GM12878 (cell line): Measurements from ENCODE around the gene BMAL1. TPM values are rescaled to one million over a fixed set of nuclear protein-coding genes. Genes with fewer than 3 reads are reported as not detected.

Experiments used
- ATAC-seq: fragments of 200-7000 bp; cut with Tn5 transposase; 3 replicates; pipeline ENCODE4 v1.9.1; 2020; ENCODE audit warnings: mild to moderate bottlenecking, moderate library complexity
- BruUV-seq: library from RNA; stranded (reverse); fragments of 400-500 nt; replicated peaks from 2 replicates; lab custom pipeline; 2021; lab: Mats Ljungman, UMichigan
- CTCF ChIA-PET: fragments of 300-600 bp; sonication (Branson Sonifier 250); formaldehyde crosslinking; extraction: SDS; loops from one replicate; lab custom pipeline; 2021; ENCODE audit warnings: inconsistent platforms; lab: Yijun Ruan, JAX
- POLR2A ChIA-PET: fragments of 350-600 bp; formaldehyde crosslinking; extraction: SDS; loops from one replicate; lab custom pipeline; 2021; ENCODE audit warnings: inconsistent platforms; lab: Charles Lee
- RAD21 ChIA-PET: fragments of 300-600 bp; sonication (Branson Sonifier 250); formaldehyde crosslinking; loops from one replicate; lab custom pipeline; 2023; ENCODE audit warnings: antibody characterized with exemption; ENCODE audit not compliant: unreplicated experiment; lab: Charles Lee
- SMC1A ChIA-PET: fragments of 300-600 bp; sonication (Branson Sonifier 250); formaldehyde crosslinking; loops from one replicate; lab custom pipeline; 2023; ENCODE audit not compliant: unreplicated experiment, uncharacterized antibody; lab: Charles Lee
- DNase-seq: peaks from one replicate; pipeline ENCODE4 v3.0.0-alpha.2; 2011; ENCODE audit warnings: low read depth, low spot score
- FAIRE-seq: peaks from 3 replicates; lab custom pipeline; 2011; peaks lifted over from hg19 to GRCh38; lab: Jason Lieb, UNC
- H2AFZ ChIP-seq: 2 replicates; pipeline ENCODE4 v1.6.0; 2011; ENCODE audit warnings: low read depth, low read length, control low read depth; ENCODE audit not compliant: control insufficient read depth
- H3K27ac ChIP-seq: 2 replicates; pipeline ENCODE4 v1.5.1; 2011; ENCODE audit warnings: control low read depth; ENCODE audit not compliant: control insufficient read depth, insufficient read depth
- H3K27me3 ChIP-seq, 2 experiments: replicated peaks in 1 of 2; 2 replicates each; pipeline versions ENCODE4 v1.6.0 to v1.6.1; 2011; ENCODE audit warnings: low read length in 1 of 2; ENCODE audit not compliant: control insufficient read depth in 2 of 2, insufficient read depth in 2 of 2
- H3K36me3 ChIP-seq, 2 experiments: 2 replicates each; pipeline ENCODE4 v1.5.1; 2011; ENCODE audit warnings: low read length in 1 of 2; ENCODE audit not compliant: control insufficient read depth in 2 of 2, insufficient read depth in 2 of 2
- H3K4me1 ChIP-seq: 2 replicates; pipeline ENCODE4 v1.6.1; 2011; ENCODE audit warnings: mild to moderate bottlenecking, low read length, moderate library complexity, mixed read lengths; ENCODE audit not compliant: control insufficient read depth, insufficient read depth
- H3K4me2 ChIP-seq: 2 replicates; pipeline ENCODE4 v1.6.0; 2011; ENCODE audit warnings: control low read depth; ENCODE audit not compliant: control insufficient read depth, insufficient read depth
- H3K4me3 ChIP-seq: fragments of 200-600 bp; sonication (generic); 2 replicates; pipeline ENCODE4 v1.5.1; 2016
- H3K79me2 ChIP-seq: 2 replicates; pipeline ENCODE4 v1.6.0; 2011; ENCODE audit warnings: low read length; ENCODE audit not compliant: control insufficient read depth, insufficient read depth
- H3K9ac ChIP-seq: 2 replicates; pipeline ENCODE4 v1.8.0; 2011; ENCODE audit warnings: low read length, control low read depth, mixed read lengths; ENCODE audit not compliant: control insufficient read depth, insufficient read depth
- H3K9me3 ChIP-seq: replicated peaks from 3 replicates; pipeline ENCODE4 v1.5.1; 2011; ENCODE audit warnings: mild to moderate bottlenecking, low read length; ENCODE audit not compliant: control insufficient read depth, insufficient read depth
- H4K20me1 ChIP-seq: 2 replicates; pipeline ENCODE4 v1.6.0; 2011; ENCODE audit not compliant: control insufficient read depth, insufficient read depth
- ATF7 ChIP-seq: fragments of 450-650 bp; IDR thresholded peaks from 2 replicates; pipeline ENCODE4 v1.6.1; 2016; ENCODE audit warnings: low read depth, mild to moderate bottlenecking
- BHLHE40 ChIP-seq, 2 experiments: fragments of 450-650 bp in 1 of 2; IDR thresholded peaks; 2 replicates each; pipeline ENCODE4 v1.6.1; 2011 to 2017; ENCODE audit warnings: low read depth in 2 of 2, borderline replicate concordance in 1 of 2, improper control_type of control experiment in 1 of 2, low read length in 1 of 2, mild to moderate bottlenecking in 1 of 2
- BRCA1 ChIP-seq: IDR thresholded peaks from 2 replicates; pipeline ENCODE4 v1.6.1; 2011; ENCODE audit warnings: low read depth, low read length, improper control_type of control experiment
- MEF2A ChIP-seq: IDR thresholded peaks from 2 replicates; pipeline ENCODE4 v1.6.1; 2011; ENCODE audit warnings: low read depth, mild to moderate bottlenecking, low read length, moderate library complexity; ENCODE audit not compliant: insufficient read depth
- NFYA ChIP-seq: IDR thresholded peaks from 2 replicates; pipeline ENCODE4 v1.6.1; 2011; ENCODE audit warnings: low read depth, mild to moderate bottlenecking, low read length, improper control_type of control experiment, borderline replicate concordance
- POLR2AphosphoS5 ChIP-seq: IDR thresholded peaks from 2 replicates; pipeline ENCODE4 v1.6.1; 2011; ENCODE audit warnings: mild to moderate bottlenecking, low read length, inconsistent platforms
- PRDM15 ChIP-seq: fragments of 450-650 bp; formaldehyde crosslinking; IDR thresholded peaks from 2 replicates; pipeline ENCODE4 v1.4.0; 2020; ENCODE audit warnings: mild to moderate bottlenecking, moderate library complexity
- SUPT20H ChIP-seq: IDR thresholded peaks from 2 replicates; pipeline ENCODE4 v1.6.1; 2011; ENCODE audit warnings: low read depth, mild to moderate bottlenecking, low read length, moderate library complexity, borderline replicate concordance; ENCODE audit not compliant: control insufficient read depth
- TAF1 ChIP-seq: IDR thresholded peaks from 2 replicates; pipeline ENCODE4 v1.6.1; 2011; ENCODE audit warnings: mild to moderate bottlenecking, low read depth, low read length, borderline replicate concordance
- ZNF24 ChIP-seq: fragments of 450-650 bp; IDR thresholded peaks from 2 replicates; pipeline ENCODE4 v1.6.1; 2017; ENCODE audit warnings: antibody characterized with exemption, mild to moderate bottlenecking
- WGBS: methylation state at CpG from one replicate; pipeline ENCODE4 v1.1.6; 2016; ENCODE audit warnings: low lambda C conversion rate; ENCODE audit not compliant: insufficient replicate concordance, insufficient coverage; ENCODE audit errors: missing lambda C conversion rate; 5-methylcytosine and 5-hydroxymethylcytosine counted together
- in situ Hi-C: fragments of 300-500 bp; cut with MboI; formaldehyde crosslinking; loops from 9 replicates; pipeline ENCODE4 v1.14.3; 2018; ENCODE audit warnings: mixed read lengths
- intact Hi-C: fragments of 100-400 bp; cut with micrococcal nuclease; formaldehyde crosslinking; loops from one replicate; pipeline ENCODE4 v1.14.2; 2022; ENCODE audit not compliant: unreplicated experiment
- polyA plus RNA-seq, 11 experiments: library from polyadenylated mRNA; depleted of rRNA in 4 of 11; unstranded in 6 of 11; stranded (reverse) in 5 of 11; fragments of >200 nt; fragmentation: Nextera tagmentation in 4 of 11; fragmentation: Illumina TruSeq in 1 of 11; extraction: Ambion mirVana in 4 of 11; extraction: Trizol in 1 of 11; gene quantifications; 1 replicate in 1 of 11; 2 replicates in 10 of 11; pipeline versions ENCODE4 v1.2.1 to v1.2.3, GENCODE V29; 2011 to 2016; ENCODE audit warnings: inconsistent platforms in 2 of 11, missing spikeins in 2 of 11, low read depth in 1 of 11
- total RNA-seq, 4 experiments: library from RNA; depleted of rRNA in 3 of 4; stranded (reverse); fragments of >200 nt in 3 of 4; fragmentation: Illumina TruSeq in 1 of 4; extraction: Trizol in 1 of 4; gene quantifications; 2 replicates each; pipeline versions ENCODE4 v1.2.1 to v1.2.3, GENCODE V29; 2013 to 2021

Gene BMAL1
- total and polyA plus RNA-seq, 10 of the 15 experiments (the other 5 are each of a cell fraction or from before 2014, with no cell fraction given): 3.5 to 40.6 (median 13.6) TPM

- ATAC-seq (no peak), FAIRE-seq (no peak), DNase-seq (no peak)
- no peak overlapping the region for H3K4me2 ChIP-seq
- H3K79me2 ChIP-seq: peaks cover 16% of the 10 kb centered on the region
- ChIA-PET SMC1A (interaction anchor here (1.2 to 2.9 kb wide), 3 partner anchors 11 to 32 kb away, joined by 3 to 9 read pairs (median 5); no protein-coding TSS in a partner anchor), RAD21 (no interaction called here), POLR2A (interaction anchor here (1.2 kb wide), 1 partner anchor 9 kb away, joined by 3 read pairs; no protein-coding TSS in a partner anchor), CTCF (no interaction called here)
- WGBS: 90% methylated on average over 3 of the region's 3 CpGs
- H3K4me3 ChIP-seq: no peak overlapping the region
- peaks cover 0 to 1% of the 10 kb centered on the region in 2 experiments; a peak in 3 of 4 replicates for H3K36me3 ChIP-seq
- H4K20me1 ChIP-seq: no peaks in the 10 kb centered on the region
- no peaks in the 10 kb centered on the region for H3K9me3 ChIP-seq
- H3K27ac ChIP-seq: no peak overlapping the region
- intact Hi-C loops (no loop called here), in situ Hi-C loops (no loop called here)
- H3K9ac ChIP-seq: no peak overlapping the region
- H2AFZ ChIP-seq: no peak overlapping the region
- H3K4me1 ChIP-seq: peaks cover 8% of the 10 kb centered on the region
- H3K27me3 ChIP-seq: no peaks in the 10 kb centered on the region
- no TSS peak for BruUV-seq
- TF ChIP-seq NFYA (no peak), ZNF24 (no peak), MEF2A (no peak), SUPT20H (no peak), ATF7 (no peak), PRDM15 (CRISPR knock-in tag) (no peak), POLR2AphosphoS5 (no peak), BHLHE40 (IDR thresholded peaks at IDR 0.05; ENCODE audit: borderline replicate concordance in 1 of 2, low read depth in 2 of 2, low read length in 1 of 2) (no peak), BRCA1 (no peak), TAF1 (no peak)
These were observed 34.0 kb downstream of the BMAL1 start for GRCh38 chr11:13311570-13311969.
